ENCODE results near the gene USP35. TPM values are rescaled to one million over a fixed set of nuclear protein-coding genes. Genes with fewer than 3 reads are reported as not detected.

The USP35 gene
- total RNA-seq, 1 experiment from 2014 or later: 10.6 TPM

- DNase-seq (ENCODE audit: low spot score) (no peak), ATAC-seq (no peak)
- no peaks in the 10 kb centered on the region for H3K4me1 Mint-ChIP-seq
- no peak for TF ChIP-seq E2F1 (CRISPR knock-in tag; IDR thresholded peaks at IDR 0.05)
- H3K4me3 Mint-ChIP-seq: no peak overlapping the region
- H3K27ac Mint-ChIP-seq: no peak overlapping the region
- CTCF ChIA-PET: no interaction called here
- H3K9me3 Mint-ChIP-seq: no peaks in the 10 kb centered on the region
- H3K27me3 Mint-ChIP-seq (ENCODE audit: low read depth): no peaks in the 10 kb centered on the region
- POLR2A ChIA-PET: interaction anchor here (1.4 kb wide), 1 partner anchor 21 kb away, joined by 3 read pairs; the partner anchor contains the start of gene ALG8
- no peaks in the 10 kb centered on the region for H3K36me3 Mint-ChIP-seq
Measured at GRCh38 chr11:78160557-78160956, 28.2 kb upstream of the USP35 start.

GRCh38 chr11:78161346-78161745 is 27.4 kb upstream of the USP35 start:
- ChIA-PET POLR2A (interaction anchor here (1.4 kb wide), 1 partner anchor 22 kb away, joined by 3 read pairs; the partner anchor contains the start of gene ALG8), CTCF (no interaction called here)
- TF ChIP-seq CDX4 (CRISPR knock-in tag; IDR thresholded peaks at IDR 0.05; ENCODE audit: borderline replicate concordance) (no peak), ZNF425 (CRISPR knock-in tag; conservative IDR thresholded peaks at IDR 0.05) (no peak), TEAD4 (CRISPR knock-in tag; IDR thresholded peaks at IDR 0.05) (no peak), HMGA2 (CRISPR knock-in tag; IDR thresholded peaks at IDR 0.05) (no peak), ETV6 (CRISPR knock-in tag; IDR thresholded peaks at IDR 0.05) (no peak), ZBTB43 (CRISPR knock-in tag; IDR thresholded peaks at IDR 0.05) (no peak), ZNF281 (CRISPR knock-in tag; IDR thresholded peaks at IDR 0.05) (no peak), MYBL2 (CRISPR knock-in tag; IDR thresholded peaks at IDR 0.05) (no peak), TCF7 (CRISPR knock-in tag; IDR thresholded peaks at IDR 0.05; ENCODE audit: low read depth) (no peak), NFYB (CRISPR knock-in tag; conservative IDR thresholded peaks at IDR 0.05; ENCODE audit: low read depth) (no peak), FOXP1 (CRISPR knock-in tag; IDR thresholded peaks at IDR 0.05; ENCODE audit: borderline replicate concordance) (no peak), NR1H2 (CRISPR knock-in tag; IDR thresholded peaks at IDR 0.05) (no peak)
- no peak overlapping the region for H3K27ac Mint-ChIP-seq
- no peak overlapping the region for H3K4me3 Mint-ChIP-seq
- ATAC-seq (no peak), DNase-seq (ENCODE audit: low spot score) (no peak)
- H3K36me3 Mint-ChIP-seq: no peaks in the 10 kb centered on the region
- no peaks in the 10 kb centered on the region for H3K9me3 Mint-ChIP-seq
- no peaks in the 10 kb centered on the region for H3K27me3 Mint-ChIP-seq (ENCODE audit: low read depth)
- no peaks in the 10 kb centered on the region for H3K4me1 Mint-ChIP-seq

GRCh38 chr11:78161962-78162371 is 26.8 kb upstream of the USP35 start:
- ATAC-seq (no peak), DNase-seq (ENCODE audit: low spot score) (no peak)
- H3K4me3 Mint-ChIP-seq: no peak overlapping the region
- no peaks in the 10 kb centered on the region for H3K9me3 Mint-ChIP-seq
- POLR2A ChIA-PET: no interaction called here
- CTCF ChIA-PET: no interaction called here
- H3K4me1 Mint-ChIP-seq: no peaks in the 10 kb centered on the region
- H3K27ac Mint-ChIP-seq: no peak overlapping the region
- no peaks in the 10 kb centered on the region for H3K36me3 Mint-ChIP-seq
- no peaks in the 10 kb centered on the region for H3K27me3 Mint-ChIP-seq (ENCODE audit: low read depth)
- TF ChIP-seq MLX (CRISPR knock-in tag; IDR thresholded peaks at IDR 0.05): no peak
- no peak for TF ChIP-seq ZNF423 (CRISPR knock-in tag; IDR thresholded peaks at IDR 0.05)
- no peak for TF ChIP-seq ETV6 (CRISPR knock-in tag; IDR thresholded peaks at IDR 0.05)
- no peak for TF ChIP-seq OVOL2 (CRISPR knock-in tag; IDR thresholded peaks at IDR 0.05; ENCODE audit: borderline replicate concordance)
- no peak for TF ChIP-seq MAX (CRISPR knock-in tag; IDR thresholded peaks at IDR 0.05)
- TF ChIP-seq FOXJ3 (CRISPR knock-in tag; IDR thresholded peaks at IDR 0.05; ENCODE audit: borderline replicate concordance): no peak
- TF ChIP-seq RORB (CRISPR knock-in tag; IDR thresholded peaks at IDR 0.05): no peak
- TF ChIP-seq ELF4 (CRISPR knock-in tag; IDR thresholded peaks at IDR 0.05; ENCODE audit: low read depth): no peak
- TF ChIP-seq ZNF263 (CRISPR knock-in tag; IDR thresholded peaks at IDR 0.05; ENCODE audit: low read depth): no peak
